AG04450 (cell line): ENCODE measurements around the gene LRRC71. TPM values are rescaled to one million over a fixed set of nuclear protein-coding genes. Genes with fewer than 3 reads are reported as not detected.

ENCODE experiments used
- CTCF ChIA-PET: fragments of 300-600, 350-600 bp; formaldehyde crosslinking; extraction: SDS; loops from one replicate; lab custom pipeline; 2022; ENCODE audit warnings: antibody characterized with exemption, inconsistent platforms; lab: Charles Lee
- POLR2A ChIA-PET: fragments of 350-600 bp; formaldehyde crosslinking; extraction: SDS; loops from one replicate; lab custom pipeline; 2021; ENCODE audit warnings: antibody characterized with exemption, inconsistent platforms; lab: Yijun Ruan, JAX
- DNase-seq: peaks from one replicate; pipeline ENCODE4 v3.0.0-alpha.2; 2011; ENCODE audit warnings: low read depth, low spot score
- H3K27ac ChIP-seq: one replicate; pipeline ENCODE4 v1.5.1; 2012; ENCODE audit warnings: low read depth, low read length, control low read depth
- H3K27me3 ChIP-seq: one replicate; pipeline ENCODE4 v1.6.0; 2012; ENCODE audit warnings: low read length; ENCODE audit not compliant: control insufficient read depth, insufficient read depth
- H3K4me3 ChIP-seq: 2 replicates; pipeline ENCODE4 v1.5.1; 2011; ENCODE audit warnings: mild to moderate bottlenecking, low read depth, low read length, control low read depth
- H3K9me3 ChIP-seq: 2 replicates; pipeline ENCODE4 v1.5.1; 2012; ENCODE audit warnings: low read length; ENCODE audit not compliant: control insufficient read depth, insufficient read depth
- CTCF ChIP-seq: IDR thresholded peaks from 2 replicates; pipeline ENCODE4 v1.5.1; 2011; ENCODE audit warnings: low read depth, low read length, control low read depth, inconsistent platforms
- polyA plus RNA-seq: library from polyadenylated mRNA; depleted of rRNA; stranded (reverse); fragments of >200 nt; gene quantifications from 2 replicates; pipeline ENCODE4 v1.2.3, GENCODE V29; 2011

The LRRC71 gene
- polyA plus RNA-seq, 1 experiment: not detected

- POLR2A ChIA-PET: no interaction called here
- no peaks in the 10 kb centered on the region for H3K9me3 ChIP-seq
- no peak overlapping the region for H3K27ac ChIP-seq
- TF ChIP-seq CTCF: no peak
- H3K27me3 ChIP-seq: peaks cover 22% of the 10 kb centered on the region
- DNase-seq: no peak
- no peak overlapping the region for H3K4me3 ChIP-seq
- CTCF ChIA-PET: no interaction called here
These were observed 10.1 kb downstream of the LRRC71 start for GRCh38 chr1:156930483-156930882.

GRCh38 chr1:156931211-156931952, 10.9 kb downstream of the LRRC71 start:
- DNase-seq: no peak
- ChIA-PET POLR2A (no interaction called here), CTCF (interaction anchor here (1.1 to 2.5 kb wide), 2 partner anchors 40 to 117 kb away, joined by 3 to 23 read pairs; no protein-coding TSS in a partner anchor)
- H3K4me3 ChIP-seq: no peak overlapping the region
- no peak for TF ChIP-seq CTCF
- H3K27me3 ChIP-seq: peaks cover 20% of the 10 kb centered on the region
- no peaks in the 10 kb centered on the region for H3K9me3 ChIP-seq
- H3K27ac ChIP-seq: no peak overlapping the region

- Histone ChIP-seq H3K27me3 (peaks cover 16% of the 10 kb centered on the region), H3K27ac (no peak overlapping the region), H3K9me3 (no peaks in the 10 kb centered on the region), H3K4me3 (no peak overlapping the region)
- TF ChIP-seq CTCF: no peak
- ChIA-PET POLR2A (no interaction called here), CTCF (interaction anchor here (1.1 to 2.5 kb wide), 2 partner anchors 40 to 118 kb away, joined by 3 to 23 read pairs; no protein-coding TSS in a partner anchor)
- no peak for DNase-seq
These were observed 11.7 kb downstream of the LRRC71 start for GRCh38 chr1:156931974-156932710.

- Histone ChIP-seq H3K27ac (no peak overlapping the region), H3K4me3 (no peak overlapping the region), H3K9me3 (no peaks in the 10 kb centered on the region), H3K27me3 (peaks cover 10% of the 10 kb centered on the region)
- CTCF ChIA-PET: interaction anchor here (0.5 to 2.5 kb wide), 2 partner anchors 41 to 72 kb away, joined by 4 to 23 read pairs; no protein-coding TSS in a partner anchor
- TF ChIP-seq CTCF: no peak
- no peak for DNase-seq
- POLR2A ChIA-PET: interaction anchor here (0.6 kb wide), 1 partner anchor 217 kb away, joined by 3 read pairs; no protein-coding TSS in a partner anchor
These were observed 12.7 kb downstream of the LRRC71 start for GRCh38 chr1:156933136-156933535.
